GM23338 (cell line): ENCODE results near the gene ABCB6. TPM values are rescaled to one million over a fixed set of nuclear protein-coding genes. Genes with fewer than 3 reads are reported as not detected.
"Not testable (repeated sequence)": the region's sequence is repeated elsewhere in the genome, so short reads cannot be mapped to it uniquely, and the experiment has no call there.

Experiments used
- ATAC-seq: fragments of 200-7000 bp; cut with Tn5 transposase; 3 replicates; pipeline ENCODE4 v1.9.1; 2020
- DNase-seq: peaks from one replicate; pipeline ENCODE4 v3.0.0-alpha.2; 2015; ENCODE audit warnings: low spot score
- H2AFZ ChIP-seq: fragments of 200-600 bp; sonication (generic); 2 replicates; pipeline ENCODE4 v1.8.0; 2016; ENCODE audit warnings: antibody characterized with exemption, mild to moderate bottlenecking, moderate library complexity
- H3F3A ChIP-seq: fragments of 200-600 bp; sonication (generic); replicated peaks from 2 replicates; pipeline ENCODE4 v1.8.0; 2017; ENCODE audit warnings: antibody characterized with exemption, mixed run types, low read depth
- H3K27ac ChIP-seq: fragments of 200-600 bp; sonication (generic); 2 replicates; pipeline ENCODE4 v1.6.1; 2016; ENCODE audit warnings: low read depth
- H3K27me3 ChIP-seq: fragments of 200-600 bp; sonication (generic); 2 replicates; pipeline ENCODE4 v1.8.0; 2016; ENCODE audit warnings: mild to moderate bottlenecking, mixed run types, moderate library complexity; ENCODE audit not compliant: insufficient read depth
- H3K36me3 ChIP-seq: fragments of 200-600 bp; sonication (generic); 2 replicates; pipeline ENCODE4 v1.8.0; 2016; ENCODE audit warnings: mild to moderate bottlenecking; ENCODE audit not compliant: insufficient read depth
- H3K4me1 ChIP-seq: fragments of 200-600 bp; sonication (generic); 2 replicates; pipeline ENCODE4 v1.8.0; 2016; ENCODE audit warnings: mild to moderate bottlenecking, moderate library complexity; ENCODE audit not compliant: insufficient read depth
- H3K4me2 ChIP-seq: fragments of 200-600 bp; sonication (generic); 2 replicates; pipeline ENCODE4 v1.7.1; 2017; ENCODE audit warnings: mixed run types
- H3K4me3 ChIP-seq: fragments of 200-600 bp; sonication (generic); 2 replicates; pipeline ENCODE4 v1.6.1; 2016; ENCODE audit warnings: mixed run types
- H3K79me2 ChIP-seq: fragments of 200-600 bp; sonication (generic); replicated peaks from 2 replicates; pipeline ENCODE4 v1.8.0; 2017; ENCODE audit warnings: mild to moderate bottlenecking; ENCODE audit not compliant: insufficient read depth
- H3K9me2 ChIP-seq: fragments of 200-600 bp; sonication (generic); 2 replicates; pipeline ENCODE4 v1.8.0; 2017; ENCODE audit not compliant: insufficient read depth
- H4K20me1 ChIP-seq: fragments of 200-600 bp; sonication (generic); replicated peaks from 2 replicates; pipeline ENCODE4 v1.8.0; 2017; ENCODE audit warnings: mild to moderate bottlenecking; ENCODE audit not compliant: insufficient read depth
- H3K27ac Mint-ChIP-seq: 2 replicates; pipeline ENCODE4 v1.8.0; 2020; ENCODE audit warnings: inconsistent platforms, mild to moderate bottlenecking, moderate library complexity, mixed read lengths
- H3K27me3 Mint-ChIP-seq: 3 replicates; pipeline ENCODE4 v1.8.0; 2022; ENCODE audit warnings: low read depth, mild to moderate bottlenecking, moderate library complexity, mixed read lengths, inconsistent platforms; ENCODE audit not compliant: insufficient read depth, poor library complexity
- H3K36me3 Mint-ChIP-seq: 3 replicates; pipeline ENCODE4 v1.8.0; 2021; ENCODE audit warnings: low read depth, mild to moderate bottlenecking, inconsistent platforms, moderate library complexity, mixed read lengths
- H3K4me1 Mint-ChIP-seq: 3 replicates; pipeline ENCODE4 v1.8.0; 2020; ENCODE audit warnings: mild to moderate bottlenecking, inconsistent platforms, mixed read lengths
- H3K4me3 Mint-ChIP-seq: 3 replicates; pipeline ENCODE4 v1.8.0; 2021; ENCODE audit warnings: moderate library complexity, mild to moderate bottlenecking, inconsistent platforms, mixed read lengths
- H3K9me3 Mint-ChIP-seq: 3 replicates; pipeline ENCODE4 v1.8.0; 2020; ENCODE audit warnings: moderate library complexity, mild to moderate bottlenecking, inconsistent platforms, mixed read lengths
- polyA plus RNA-seq: library from polyadenylated mRNA; unstranded; fragments of >200 nt; fragmentation: Nextera tagmentation; extraction: Ambion mirVana; gene quantifications from 2 replicates; pipeline ENCODE4 v1.2.1, GENCODE V29; 2016
- total RNA-seq: library from RNA; depleted of rRNA; stranded (reverse); fragments of >200 nt; shearing (Covaris generic); gene quantifications from 2 replicates; pipeline ENCODE4 v1.2.3, GENCODE V29; 2014
- TF ChIP-seq, protein P1 (sequence below): fragments of 250-450 bp; sonication (Bioruptor Pico); IDR thresholded peaks from 2 replicates; pipeline ENCODE4 v1.5.0; 2020; ENCODE audit warnings: mild to moderate bottlenecking, moderate library complexity
- TF ChIP-seq, protein P2 (sequence below), 2 experiments: fragments of 200-600 bp in 1 of 2; sonication (generic) in 1 of 2; conservative IDR thresholded peaks; 2 replicates each; pipeline versions ENCODE4 v1.5.1 to v1.6.1; 2016 to 2017; ENCODE audit warnings: antibody characterized with exemption in 2 of 2, low read depth in 2 of 2, mild to moderate bottlenecking in 2 of 2, moderate library complexity in 1 of 2

The ABCB6 gene
- total and polyA plus RNA-seq, 2 experiments from 2014 or later: 26.2 to 35.1 TPM

DNA sequence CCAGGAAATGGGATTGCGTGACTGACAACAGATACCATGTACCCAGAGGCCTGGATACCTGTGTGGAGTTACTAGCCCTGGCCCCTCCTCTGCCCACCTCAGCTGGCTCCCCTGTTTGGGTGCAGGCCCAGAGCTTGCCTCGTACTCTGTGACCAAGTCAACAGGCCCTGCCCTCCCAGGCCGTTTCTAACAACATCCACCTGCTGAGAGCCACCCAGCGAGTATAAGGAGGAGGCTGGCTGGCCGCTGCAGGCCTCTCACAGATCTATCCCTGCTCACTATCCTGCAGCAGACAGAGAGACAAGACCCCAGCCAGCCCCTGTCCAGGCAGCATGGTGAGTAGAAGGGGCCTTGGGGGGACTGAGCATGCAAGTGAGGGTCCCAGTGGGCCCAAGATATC, 47.5 kb upstream of the ABCB6 start (continued):
- TF ChIP-seq, protein P1, sequence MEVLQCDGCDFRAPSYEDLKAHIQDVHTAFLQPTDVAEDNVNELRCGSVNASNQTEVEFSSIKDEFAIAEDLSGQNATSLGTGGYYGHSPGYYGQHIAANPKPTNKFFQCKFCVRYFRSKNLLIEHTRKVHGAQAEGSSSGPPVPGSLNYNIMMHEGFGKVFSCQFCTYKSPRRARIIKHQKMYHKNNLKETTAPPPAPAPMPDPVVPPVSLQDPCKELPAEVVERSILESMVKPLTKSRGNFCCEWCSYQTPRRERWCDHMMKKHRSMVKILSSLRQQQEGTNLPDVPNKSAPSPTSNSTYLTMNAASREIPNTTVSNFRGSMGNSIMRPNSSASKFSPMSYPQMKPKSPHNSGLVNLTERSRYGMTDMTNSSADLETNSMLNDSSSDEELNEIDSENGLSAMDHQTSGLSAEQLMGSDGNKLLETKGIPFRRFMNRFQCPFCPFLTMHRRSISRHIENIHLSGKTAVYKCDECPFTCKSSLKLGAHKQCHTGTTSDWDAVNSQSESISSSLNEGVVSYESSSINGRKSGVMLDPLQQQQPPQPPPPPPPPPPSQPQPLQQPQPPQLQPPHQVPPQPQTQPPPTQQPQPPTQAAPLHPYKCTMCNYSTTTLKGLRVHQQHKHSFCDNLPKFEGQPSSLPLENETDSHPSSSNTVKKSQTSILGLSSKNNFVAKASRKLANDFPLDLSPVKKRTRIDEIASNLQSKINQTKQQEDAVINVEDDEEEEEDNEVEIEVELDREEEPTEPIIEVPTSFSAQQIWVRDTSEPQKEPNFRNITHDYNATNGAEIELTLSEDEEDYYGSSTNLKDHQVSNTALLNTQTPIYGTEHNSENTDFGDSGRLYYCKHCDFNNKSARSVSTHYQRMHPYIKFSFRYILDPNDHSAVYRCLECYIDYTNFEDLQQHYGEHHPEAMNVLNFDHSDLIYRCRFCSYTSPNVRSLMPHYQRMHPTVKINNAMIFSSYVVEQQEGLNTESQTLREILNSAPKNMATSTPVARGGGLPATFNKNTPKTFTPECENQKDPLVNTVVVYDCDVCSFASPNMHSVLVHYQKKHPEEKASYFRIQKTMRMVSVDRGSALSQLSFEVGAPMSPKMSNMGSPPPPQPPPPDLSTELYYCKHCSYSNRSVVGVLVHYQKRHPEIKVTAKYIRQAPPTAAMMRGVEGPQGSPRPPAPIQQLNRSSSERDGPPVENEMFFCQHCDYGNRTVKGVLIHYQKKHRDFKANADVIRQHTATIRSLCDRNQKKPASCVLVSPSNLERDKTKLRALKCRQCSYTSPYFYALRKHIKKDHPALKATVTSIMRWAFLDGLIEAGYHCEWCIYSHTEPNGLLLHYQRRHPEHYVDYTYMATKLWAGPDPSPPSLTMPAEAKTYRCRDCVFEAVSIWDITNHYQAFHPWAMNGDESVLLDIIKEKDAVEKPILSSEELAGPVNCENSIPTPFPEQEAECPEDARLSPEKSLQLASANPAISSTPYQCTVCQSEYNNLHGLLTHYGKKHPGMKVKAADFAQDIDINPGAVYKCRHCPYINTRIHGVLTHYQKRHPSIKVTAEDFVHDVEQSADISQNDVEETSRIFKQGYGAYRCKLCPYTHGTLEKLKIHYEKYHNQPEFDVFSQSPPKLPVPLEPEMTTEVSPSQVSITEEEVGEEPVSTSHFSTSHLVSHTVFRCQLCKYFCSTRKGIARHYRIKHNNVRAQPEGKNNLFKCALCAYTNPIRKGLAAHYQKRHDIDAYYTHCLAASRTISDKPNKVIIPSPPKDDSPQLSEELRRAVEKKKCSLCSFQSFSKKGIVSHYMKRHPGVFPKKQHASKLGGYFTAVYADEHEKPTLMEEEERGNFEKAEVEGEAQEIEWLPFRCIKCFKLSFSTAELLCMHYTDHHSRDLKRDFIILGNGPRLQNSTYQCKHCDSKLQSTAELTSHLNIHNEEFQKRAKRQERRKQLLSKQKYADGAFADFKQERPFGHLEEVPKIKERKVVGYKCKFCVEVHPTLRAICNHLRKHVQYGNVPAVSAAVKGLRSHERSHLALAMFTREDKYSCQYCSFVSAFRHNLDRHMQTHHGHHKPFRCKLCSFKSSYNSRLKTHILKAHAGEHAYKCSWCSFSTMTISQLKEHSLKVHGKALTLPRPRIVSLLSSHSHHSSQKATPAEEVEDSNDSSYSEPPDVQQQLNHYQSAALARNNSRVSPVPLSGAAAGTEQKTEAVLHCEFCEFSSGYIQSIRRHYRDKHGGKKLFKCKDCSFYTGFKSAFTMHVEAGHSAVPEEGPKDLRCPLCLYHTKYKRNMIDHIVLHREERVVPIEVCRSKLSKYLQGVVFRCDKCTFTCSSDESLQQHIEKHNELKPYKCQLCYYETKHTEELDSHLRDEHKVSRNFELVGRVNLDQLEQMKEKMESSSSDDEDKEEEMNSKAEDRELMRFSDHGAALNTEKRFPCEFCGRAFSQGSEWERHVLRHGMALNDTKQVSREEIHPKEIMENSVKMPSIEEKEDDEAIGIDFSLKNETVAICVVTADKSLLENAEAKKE (CRISPR knock-in tag): no peak

DNA sequence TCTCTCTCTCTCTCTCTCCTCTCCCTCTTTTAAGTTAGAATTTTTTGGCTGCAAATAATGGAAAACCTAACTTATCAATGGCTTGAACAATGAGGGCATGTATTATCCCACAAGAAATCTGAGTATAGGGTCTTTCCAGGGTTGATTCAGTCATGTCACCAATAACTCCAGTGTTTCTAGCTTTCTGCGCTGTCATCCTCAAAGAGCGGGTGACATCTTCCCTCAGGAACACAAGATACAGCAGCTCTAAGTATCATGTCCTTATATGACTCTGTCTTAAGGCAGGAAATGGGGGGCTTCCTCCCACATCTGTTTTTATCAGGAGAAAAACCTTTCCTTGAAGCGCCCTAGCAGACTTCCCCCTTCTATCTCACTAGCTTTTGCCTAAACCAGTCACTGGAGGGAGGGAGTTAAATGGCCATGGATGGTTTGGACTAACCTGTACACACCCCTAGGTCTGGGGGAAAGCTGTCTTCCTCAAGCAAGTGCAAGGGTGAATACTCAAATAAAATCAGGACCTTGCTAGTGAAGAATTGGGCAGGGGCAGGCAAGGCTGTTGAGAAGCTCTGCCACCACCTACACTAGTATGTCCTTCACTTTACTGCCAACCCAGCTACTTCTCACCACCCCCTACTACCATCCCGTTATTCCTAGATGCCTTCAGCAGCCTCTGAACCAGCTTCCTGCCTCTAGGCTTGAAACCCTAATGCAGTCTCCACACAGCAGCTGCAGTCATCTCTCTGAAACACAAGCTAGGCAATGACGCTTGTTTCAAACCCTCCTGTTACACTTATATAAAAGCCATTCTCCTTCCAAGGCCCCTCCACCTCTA, 42.5 kb upstream of the ABCB6 start:
- Mint-ChIP-seq H3K4me3 (no peak overlapping the region), H3K36me3 (no peaks in the 10 kb centered on the region), H3K9me3 (no peaks in the 10 kb centered on the region), H3K4me1 (no peaks in the 10 kb centered on the region), H3K27me3 (peaks cover 11% of the 10 kb centered on the region), H3K27ac (no peak overlapping the region)
- H3K27me3 ChIP-seq: peaks cover 16% of the 10 kb centered on the region
- H3K27ac ChIP-seq: no peak overlapping the region
- H3K4me2 ChIP-seq: no peak overlapping the region
- TF ChIP-seq, protein P2, sequence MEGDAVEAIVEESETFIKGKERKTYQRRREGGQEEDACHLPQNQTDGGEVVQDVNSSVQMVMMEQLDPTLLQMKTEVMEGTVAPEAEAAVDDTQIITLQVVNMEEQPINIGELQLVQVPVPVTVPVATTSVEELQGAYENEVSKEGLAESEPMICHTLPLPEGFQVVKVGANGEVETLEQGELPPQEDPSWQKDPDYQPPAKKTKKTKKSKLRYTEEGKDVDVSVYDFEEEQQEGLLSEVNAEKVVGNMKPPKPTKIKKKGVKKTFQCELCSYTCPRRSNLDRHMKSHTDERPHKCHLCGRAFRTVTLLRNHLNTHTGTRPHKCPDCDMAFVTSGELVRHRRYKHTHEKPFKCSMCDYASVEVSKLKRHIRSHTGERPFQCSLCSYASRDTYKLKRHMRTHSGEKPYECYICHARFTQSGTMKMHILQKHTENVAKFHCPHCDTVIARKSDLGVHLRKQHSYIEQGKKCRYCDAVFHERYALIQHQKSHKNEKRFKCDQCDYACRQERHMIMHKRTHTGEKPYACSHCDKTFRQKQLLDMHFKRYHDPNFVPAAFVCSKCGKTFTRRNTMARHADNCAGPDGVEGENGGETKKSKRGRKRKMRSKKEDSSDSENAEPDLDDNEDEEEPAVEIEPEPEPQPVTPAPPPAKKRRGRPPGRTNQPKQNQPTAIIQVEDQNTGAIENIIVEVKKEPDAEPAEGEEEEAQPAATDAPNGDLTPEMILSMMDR (conservative IDR thresholded peaks at IDR 0.05; ENCODE audit: low read depth in 2 of 2): no peak
- H3K9me2 ChIP-seq: no peaks in the 10 kb centered on the region
- H3K36me3 ChIP-seq: no peaks in the 10 kb centered on the region
- no peaks in the 10 kb centered on the region for H3F3A ChIP-seq
- no peak overlapping the region for H3K4me3 ChIP-seq
- DNase-seq: no peak
- ATAC-seq: no peak
- no peaks in the 10 kb centered on the region for H3K4me1 ChIP-seq
- no peaks in the 10 kb centered on the region for H3K79me2 ChIP-seq
- H4K20me1 ChIP-seq: no peaks in the 10 kb centered on the region
- H2AFZ ChIP-seq: no peak overlapping the region

GRCh38 chr2:219258942-219259341, 40.2 kb upstream of the ABCB6 start:
- H3K4me3 ChIP-seq, H3K9me2 ChIP-seq, H2AFZ ChIP-seq, H3K4me3 Mint-ChIP-seq, H3K4me1 ChIP-seq, H3F3A ChIP-seq, H4K20me1 ChIP-seq, H3K27ac ChIP-seq, H3K9me3 Mint-ChIP-seq, H3K27ac Mint-ChIP-seq, H3K4me1 Mint-ChIP-seq, H3K4me2 ChIP-seq, ATAC-seq, H3K36me3 ChIP-seq, H3K36me3 Mint-ChIP-seq, DNase-seq, H3K79me2 ChIP-seq: not testable (repeated sequence)
- H3K27me3 ChIP-seq: peaks cover 39% of the 10 kb centered on the region
- peaks cover 28% of the 10 kb centered on the region for H3K27me3 Mint-ChIP-seq
